HEK293 (cell line): Measurements from ENCODE around the gene CAP1.

Source experiments
- SCRT1 ChIP-seq: fragments of 450-650 bp; formaldehyde crosslinking; IDR thresholded peaks from 2 replicates; pipeline ENCODE4 v1.5.1; 2016; ENCODE audit warnings: missing biosample characterization, missing genetic modification characterization, borderline replicate concordance
- ZNF214 ChIP-seq: fragments of 450-650 bp; formaldehyde crosslinking; IDR thresholded peaks from 2 replicates; pipeline ENCODE4 v1.5.1; 2017; ENCODE audit warnings: missing biosample characterization, mild to moderate bottlenecking, missing genetic modification characterization, borderline replicate concordance
- ZNF792 ChIP-seq: fragments of 450-650 bp; formaldehyde crosslinking; IDR thresholded peaks from 2 replicates; pipeline ENCODE4 v1.5.1; 2016; ENCODE audit warnings: missing biosample characterization, missing genetic modification characterization
- TF ChIP-seq, protein P1 (sequence below): fragments of 450-650 bp; formaldehyde crosslinking; IDR thresholded peaks from 2 replicates; pipeline ENCODE4 v1.5.1; 2016; ENCODE audit warnings: missing biosample characterization, missing genetic modification characterization
- TF ChIP-seq, protein P2 (sequence below): fragments of 450-650 bp; formaldehyde crosslinking; IDR thresholded peaks from 2 replicates; pipeline ENCODE4 v1.5.1; 2016; ENCODE audit warnings: missing biosample characterization, missing genetic modification characterization
- TF ChIP-seq, protein P3 (sequence below): fragments of 450-650 bp; formaldehyde crosslinking; IDR thresholded peaks from 2 replicates; pipeline ENCODE4 v1.5.1; 2016; ENCODE audit warnings: missing biosample characterization, missing genetic modification characterization

DNA sequence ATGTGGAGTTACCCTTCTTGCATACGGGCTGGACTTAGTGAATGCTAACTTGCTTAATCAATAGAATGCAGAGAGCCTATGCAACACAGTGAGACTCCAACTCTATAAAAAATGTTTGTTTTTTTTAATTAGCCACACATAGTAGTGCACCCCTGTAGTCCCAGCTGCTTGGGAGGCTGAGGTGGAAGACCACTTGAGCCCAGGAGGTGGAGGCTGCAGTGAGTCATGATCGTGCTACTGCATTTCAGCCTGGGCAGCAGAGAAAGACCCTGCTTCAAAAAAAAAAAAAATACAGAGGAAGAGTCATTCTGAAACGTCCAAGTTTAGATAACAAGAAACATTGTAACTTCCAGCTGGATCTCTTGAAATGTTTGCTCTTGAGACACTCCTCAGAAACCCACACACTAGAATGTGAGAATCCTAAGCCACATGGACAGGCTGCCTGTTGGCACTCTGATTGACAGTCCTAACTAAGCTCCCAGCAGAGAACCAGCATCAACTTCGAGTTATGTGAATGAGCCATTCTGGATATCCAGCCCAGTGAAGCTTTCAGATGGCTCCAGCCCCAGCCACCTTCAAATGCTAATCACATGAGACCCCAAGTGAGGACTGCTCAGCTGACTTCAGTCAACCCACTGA is 20.0 kb upstream of the CAP1 start:
- TF ChIP-seq, protein P1, sequence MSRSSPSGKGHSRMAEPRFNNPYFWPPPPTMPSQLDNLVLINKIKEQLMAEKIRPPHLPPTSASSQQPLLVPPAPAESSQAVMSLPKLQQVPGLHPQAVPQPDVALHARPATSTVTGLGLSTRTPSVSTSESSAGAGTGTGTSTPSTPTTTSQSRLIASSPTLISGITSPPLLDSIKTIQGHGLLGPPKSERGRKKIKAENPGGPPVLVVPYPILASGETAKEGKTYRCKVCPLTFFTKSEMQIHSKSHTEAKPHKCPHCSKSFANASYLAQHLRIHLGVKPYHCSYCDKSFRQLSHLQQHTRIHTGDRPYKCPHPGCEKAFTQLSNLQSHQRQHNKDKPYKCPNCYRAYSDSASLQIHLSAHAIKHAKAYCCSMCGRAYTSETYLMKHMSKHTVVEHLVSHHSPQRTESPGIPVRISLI = no peak
- TF ChIP-seq, protein P2, sequence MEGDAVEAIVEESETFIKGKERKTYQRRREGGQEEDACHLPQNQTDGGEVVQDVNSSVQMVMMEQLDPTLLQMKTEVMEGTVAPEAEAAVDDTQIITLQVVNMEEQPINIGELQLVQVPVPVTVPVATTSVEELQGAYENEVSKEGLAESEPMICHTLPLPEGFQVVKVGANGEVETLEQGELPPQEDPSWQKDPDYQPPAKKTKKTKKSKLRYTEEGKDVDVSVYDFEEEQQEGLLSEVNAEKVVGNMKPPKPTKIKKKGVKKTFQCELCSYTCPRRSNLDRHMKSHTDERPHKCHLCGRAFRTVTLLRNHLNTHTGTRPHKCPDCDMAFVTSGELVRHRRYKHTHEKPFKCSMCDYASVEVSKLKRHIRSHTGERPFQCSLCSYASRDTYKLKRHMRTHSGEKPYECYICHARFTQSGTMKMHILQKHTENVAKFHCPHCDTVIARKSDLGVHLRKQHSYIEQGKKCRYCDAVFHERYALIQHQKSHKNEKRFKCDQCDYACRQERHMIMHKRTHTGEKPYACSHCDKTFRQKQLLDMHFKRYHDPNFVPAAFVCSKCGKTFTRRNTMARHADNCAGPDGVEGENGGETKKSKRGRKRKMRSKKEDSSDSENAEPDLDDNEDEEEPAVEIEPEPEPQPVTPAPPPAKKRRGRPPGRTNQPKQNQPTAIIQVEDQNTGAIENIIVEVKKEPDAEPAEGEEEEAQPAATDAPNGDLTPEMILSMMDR (tag by site-specific recombination) = no peak
- TF ChIP-seq SCRT1 (no peak), ZNF792 (tag by site-specific recombination) (no peak), ZNF214 (no peak)
- TF ChIP-seq, protein P3, sequence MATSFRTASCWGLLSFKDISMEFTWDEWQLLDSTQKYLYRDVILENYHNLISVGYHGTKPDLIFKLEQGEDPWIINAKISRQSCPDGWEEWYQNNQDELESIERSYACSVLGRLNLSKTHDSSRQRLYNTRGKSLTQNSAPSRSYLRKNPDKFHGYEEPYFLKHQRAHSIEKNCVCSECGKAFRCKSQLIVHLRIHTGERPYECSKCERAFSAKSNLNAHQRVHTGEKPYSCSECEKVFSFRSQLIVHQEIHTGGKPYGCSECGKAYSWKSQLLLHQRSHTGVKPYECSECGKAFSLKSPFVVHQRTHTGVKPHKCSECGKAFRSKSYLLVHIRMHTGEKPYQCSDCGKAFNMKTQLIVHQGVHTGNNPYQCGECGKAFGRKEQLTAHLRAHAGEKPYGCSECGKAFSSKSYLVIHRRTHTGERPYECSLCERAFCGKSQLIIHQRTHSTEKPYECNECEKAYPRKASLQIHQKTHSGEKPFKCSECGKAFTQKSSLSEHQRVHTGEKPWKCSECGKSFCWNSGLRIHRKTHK (tag by site-specific recombination) = no peak
